ENCODE measurements around the gene CDCP1.

GRCh38 chr3:45057557-45057956 is 88.6 kb downstream of the CDCP1 start:
- TF ChIP-seq POLR2A (IDR thresholded peaks at IDR 0.05) (no peak), CTCF (IDR thresholded peaks at IDR 0.05) (no peak)

Data from stomach (tissue), 4 donors.